ENCODE measurements around the gene MFN2. TPM values are rescaled to one million over a fixed set of nuclear protein-coding genes. Genes with fewer than 3 reads are reported as not detected.

MFN2 gene
- total and polyA plus RNA-seq, 9 of the 15 experiments (the other 6 are each of a cell fraction or from before 2014, with no cell fraction given), result 10.5 to 158 (median 87.1) TPM

- peak; percentile 69 for TF ChIP-seq TGIF2 (CRISPR knock-in tag; IDR thresholded peaks at IDR 0.05)
- no peak for TF ChIP-seq HNRNPUL1 (IDR thresholded peaks at IDR 0.05; ENCODE audit: low read length)
- no peak for TF ChIP-seq CBFB (CRISPR knock-in tag; IDR thresholded peaks at IDR 0.05)
- peak; percentile 43; the same call in 1 of the 2 replicates for TF ChIP-seq TOE1 (IDR thresholded peaks at IDR 0.05; ENCODE audit: borderline replicate concordance)
- TF ChIP-seq TOE1 (CRISPR knock-in tag; IDR thresholded peaks at IDR 0.05; ENCODE audit: borderline replicate concordance, low read depth), result no peak
- no peak for TF ChIP-seq ZNF609 (CRISPR knock-in tag; IDR thresholded peaks at IDR 0.05; ENCODE audit: borderline replicate concordance)
- TF ChIP-seq ELK3 (CRISPR knock-in tag; IDR thresholded peaks at IDR 0.05), result no peak
- no peak for TF ChIP-seq MAFK (IDR thresholded peaks at IDR 0.05; ENCODE audit: low read length)
- TF ChIP-seq PHF20 (IDR thresholded peaks at IDR 0.05; ENCODE audit: partially characterized antibody), result peak; percentile 97
- no peak for TF ChIP-seq MTF1 (CRISPR knock-in tag; IDR thresholded peaks at IDR 0.05; ENCODE audit: borderline replicate concordance)
- TF ChIP-seq IFI16 (CRISPR knock-in tag; IDR thresholded peaks at IDR 0.05), result no peak
- TF ChIP-seq ZNF785 (CRISPR knock-in tag; IDR thresholded peaks at IDR 0.05), result no peak
- no peak for TF ChIP-seq HIVEP1 (CRISPR knock-in tag; IDR thresholded peaks at IDR 0.05)
- TF ChIP-seq ZNF134 (CRISPR knock-in tag; conservative IDR thresholded peaks at IDR 0.05), result 0 out of 2 replicates have a peak, but pooled peaks have one; percentile 19
- TF ChIP-seq ARID4B (CRISPR knock-in tag; IDR thresholded peaks at IDR 0.05), result peak; percentile 56; the same call in 1 of the 2 replicates
- no peak for TF ChIP-seq FOXP1 (CRISPR knock-in tag; IDR thresholded peaks at IDR 0.05)
- TF ChIP-seq HMG20B (CRISPR knock-in tag; IDR thresholded peaks at IDR 0.05), result no peak
- peak; percentile 79 to 95; a peak in 3 of 4 replicates for TF ChIP-seq SIN3A (IDR thresholded peaks at IDR 0.05; ENCODE audit: borderline replicate concordance in 2 of 2, control insufficient read depth in 1 of 2, low read depth in 2 of 2, low read length in 2 of 2)
Measured at GRCh38 chr1:11979851-11980675, at the start of gene MFN2 (continued).
